ENCODE results near the gene FYN. TPM values are rescaled to one million over a fixed set of nuclear protein-coding genes. Genes with fewer than 3 reads are reported as not detected.

Gene FYN
- total and polyA plus RNA-seq, 9 of the 15 experiments (the other 6 are each of a cell fraction or from before 2014, with no cell fraction given) = 2.9 to 22.1 (median 11.4) TPM

DNA sequence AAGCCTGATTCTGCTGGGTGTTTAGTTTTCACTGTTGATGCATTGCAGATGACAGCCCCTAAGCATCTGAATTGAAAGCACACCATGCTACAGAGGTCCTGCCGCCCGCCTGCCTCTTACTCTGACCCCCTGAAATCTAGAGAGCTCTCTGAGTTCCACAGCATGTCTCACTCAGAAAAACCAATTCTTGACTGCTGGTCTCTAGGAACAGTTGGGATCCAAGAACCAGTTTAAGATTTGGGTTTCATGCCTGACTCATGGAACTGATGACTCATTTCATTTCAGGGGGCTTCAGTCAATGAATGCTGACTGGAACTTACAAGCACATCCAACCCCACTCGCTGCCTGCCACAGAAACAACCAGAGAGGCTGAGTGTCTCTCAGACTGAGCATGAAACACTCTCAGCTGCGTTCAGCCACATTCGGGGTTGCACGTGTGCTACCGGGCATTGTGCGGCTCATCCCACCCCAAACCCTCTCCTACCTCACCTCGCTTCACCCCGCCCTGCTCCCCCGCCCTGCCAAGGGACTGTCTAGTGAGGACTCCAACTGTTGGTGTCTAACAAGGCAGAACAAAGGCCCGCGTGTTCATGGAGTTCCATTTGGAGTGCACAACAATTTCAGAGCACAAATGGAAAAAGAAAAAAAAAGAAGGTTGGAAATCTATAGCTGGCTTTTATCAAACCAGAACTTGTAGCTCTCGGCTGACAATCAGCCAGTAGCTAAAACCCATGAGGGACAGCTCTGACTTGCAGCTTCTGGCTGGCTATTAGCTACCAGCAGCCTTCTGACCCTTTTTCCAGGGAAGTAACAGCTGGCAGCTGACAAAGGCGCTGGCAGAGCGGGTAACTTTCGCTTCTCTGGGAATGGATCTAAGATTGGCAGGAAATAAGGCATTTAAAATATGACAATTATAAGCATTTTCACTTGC is 247.5 kb downstream of the FYN start (continued):
- TF ChIP-seq UBTF (IDR thresholded peaks at IDR 0.05; ENCODE audit: borderline replicate concordance in 1 of 2, low read depth in 2 of 2, low read length in 2 of 2) = no peak
- no peak for TF ChIP-seq HNRNPK (IDR thresholded peaks at IDR 0.05; ENCODE audit: low read depth, low read length, poor library complexity, severe bottlenecking)
- TF ChIP-seq, protein P1, sequence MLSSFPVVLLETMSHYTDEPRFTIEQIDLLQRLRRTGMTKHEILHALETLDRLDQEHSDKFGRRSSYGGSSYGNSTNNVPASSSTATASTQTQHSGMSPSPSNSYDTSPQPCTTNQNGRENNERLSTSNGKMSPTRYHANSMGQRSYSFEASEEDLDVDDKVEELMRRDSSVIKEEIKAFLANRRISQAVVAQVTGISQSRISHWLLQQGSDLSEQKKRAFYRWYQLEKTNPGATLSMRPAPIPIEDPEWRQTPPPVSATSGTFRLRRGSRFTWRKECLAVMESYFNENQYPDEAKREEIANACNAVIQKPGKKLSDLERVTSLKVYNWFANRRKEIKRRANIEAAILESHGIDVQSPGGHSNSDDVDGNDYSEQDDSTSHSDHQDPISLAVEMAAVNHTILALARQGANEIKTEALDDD (IDR thresholded peaks at IDR 0.05) = no peak
- TF ChIP-seq TAF1 (IDR thresholded peaks at IDR 0.05; ENCODE audit: control insufficient read depth, extremely low read depth, insufficient read depth, low read length, severe bottlenecking) = no peak
- TF ChIP-seq THRA (IDR thresholded peaks at IDR 0.05) = no peak
- no peak for TF ChIP-seq ARID3A (IDR thresholded peaks at IDR 0.05; ENCODE audit: borderline replicate concordance, low read depth, low read length)
- no peak for TF ChIP-seq LEF1 (IDR thresholded peaks at IDR 0.05)
- TF ChIP-seq ZNF316 (IDR thresholded peaks at IDR 0.05) = peak; percentile 51
- TF ChIP-seq C11orf30 (IDR thresholded peaks at IDR 0.05; ENCODE audit: low read depth) = 0 out of 2 replicates have a peak, but pooled peaks have one; percentile 10

Measured in K562 (cell line).